Peyer's patch (tissue), 4 donors: ENCODE data around the gene SIRT5. TPM values are rescaled to one million over a fixed set of nuclear protein-coding genes. Genes with fewer than 3 reads are reported as not detected.

Source experiments
- DNase-seq, 3 donors: peaks; one replicate each; pipeline ENCODE4 v3.0.0-alpha.2; 2017 to 2019
- H3K27ac ChIP-seq, 4 donors: fragments of 200-600 bp; sonication (generic); one replicate each; pipeline ENCODE4 v1.5.1; 2016 to 2019
- H3K27me3 ChIP-seq, 2 donors: fragments of 200-600 bp; sonication (generic); one replicate each; pipeline ENCODE4 v1.5.1; 2019
- H3K36me3 ChIP-seq, 3 donors: fragments of 200-600 bp; sonication (generic); one replicate each; pipeline ENCODE4 v1.5.1; 2016 to 2019
- H3K4me1 ChIP-seq, 4 donors: fragments of 200-600 bp; sonication (generic); one replicate each; pipeline ENCODE4 v1.5.1; 2016 to 2019
- H3K4me3 ChIP-seq, 4 donors: fragments of 200-600 bp; sonication (generic); 1 replicate in 3 of 4; 2 replicates in 1 of 4; pipeline ENCODE4 v1.5.1; 2016 to 2019; ENCODE audit warnings: mild to moderate bottlenecking in 1 of 4
- H3K9me3 ChIP-seq, 4 donors: fragments of 200-600 bp; sonication (generic); one replicate each; pipeline ENCODE4 v1.5.1; 2016 to 2019; ENCODE audit warnings: mild to moderate bottlenecking in 1 of 4
- POLR2A ChIP-seq, 2 donors: fragments of 450-650 bp; IDR thresholded peaks; one replicate each; pipeline ENCODE4 v1.5.1; 2017; ENCODE audit warnings: antibody characterized with exemption in 2 of 2, mild to moderate bottlenecking in 2 of 2, moderate library complexity in 2 of 2
- total RNA-seq, 4 donors: library from RNA; depleted of rRNA; stranded (reverse); fragments of >200 nt; gene quantifications; one replicate each; pipeline ENCODE4 v1.1.0, GENCODE V29; 2016
- TF ChIP-seq, protein P1 (sequence below), 6 experiments: fragments of 450-650 bp in 4 of 6; fragments of 200-600 bp in 2 of 6; sonication (generic) in 1 of 6; IDR thresholded peaks; one replicate each; pipeline ENCODE4 v1.5.1; 2017 to 2019; ENCODE audit warnings: antibody characterized with exemption in 6 of 6, mild to moderate bottlenecking in 3 of 6, moderate library complexity in 1 of 6

Gene SIRT5
- total RNA-seq, 4 donors from 2014 or later: 6.8 to 22.1 (median 18.1) TPM

- no peak overlapping the region for H3K4me3 ChIP-seq
- no peak for DNase-seq
- no peaks in the 10 kb centered on the region for H3K27me3 ChIP-seq
- peaks cover 0 to 6% (median 0%) of the 10 kb centered on the region in 3 donors for H3K36me3 ChIP-seq
- H3K27ac ChIP-seq: no peak overlapping the region
- H3K9me3 ChIP-seq: no peaks in the 10 kb centered on the region
- TF ChIP-seq, protein P1, sequence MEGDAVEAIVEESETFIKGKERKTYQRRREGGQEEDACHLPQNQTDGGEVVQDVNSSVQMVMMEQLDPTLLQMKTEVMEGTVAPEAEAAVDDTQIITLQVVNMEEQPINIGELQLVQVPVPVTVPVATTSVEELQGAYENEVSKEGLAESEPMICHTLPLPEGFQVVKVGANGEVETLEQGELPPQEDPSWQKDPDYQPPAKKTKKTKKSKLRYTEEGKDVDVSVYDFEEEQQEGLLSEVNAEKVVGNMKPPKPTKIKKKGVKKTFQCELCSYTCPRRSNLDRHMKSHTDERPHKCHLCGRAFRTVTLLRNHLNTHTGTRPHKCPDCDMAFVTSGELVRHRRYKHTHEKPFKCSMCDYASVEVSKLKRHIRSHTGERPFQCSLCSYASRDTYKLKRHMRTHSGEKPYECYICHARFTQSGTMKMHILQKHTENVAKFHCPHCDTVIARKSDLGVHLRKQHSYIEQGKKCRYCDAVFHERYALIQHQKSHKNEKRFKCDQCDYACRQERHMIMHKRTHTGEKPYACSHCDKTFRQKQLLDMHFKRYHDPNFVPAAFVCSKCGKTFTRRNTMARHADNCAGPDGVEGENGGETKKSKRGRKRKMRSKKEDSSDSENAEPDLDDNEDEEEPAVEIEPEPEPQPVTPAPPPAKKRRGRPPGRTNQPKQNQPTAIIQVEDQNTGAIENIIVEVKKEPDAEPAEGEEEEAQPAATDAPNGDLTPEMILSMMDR (IDR thresholded peaks at IDR 0.05): no peak
- no peak for TF ChIP-seq POLR2A (IDR thresholded peaks at IDR 0.05)
- no peaks in the 10 kb centered on the region for H3K4me1 ChIP-seq
These were observed 78.9 kb downstream of the SIRT5 start for GRCh38 chr6:13653296-13653695.

GRCh38 chr6:13654496-13654895 lies 80.1 kb downstream of the SIRT5 start:
- Histone ChIP-seq H3K4me3 (no peak overlapping the region), H3K27me3 (no peaks in the 10 kb centered on the region), H3K36me3 (peaks cover 0 to 6% (median 0%) of the 10 kb centered on the region in 3 donors), H3K4me1 (no peaks in the 10 kb centered on the region), H3K9me3 (no peaks in the 10 kb centered on the region), H3K27ac (no peak overlapping the region)
- no peak for DNase-seq
- no peak for TF ChIP-seq POLR2A (IDR thresholded peaks at IDR 0.05)
- TF ChIP-seq, protein P1 (IDR thresholded peaks at IDR 0.05): no peak

DNA sequence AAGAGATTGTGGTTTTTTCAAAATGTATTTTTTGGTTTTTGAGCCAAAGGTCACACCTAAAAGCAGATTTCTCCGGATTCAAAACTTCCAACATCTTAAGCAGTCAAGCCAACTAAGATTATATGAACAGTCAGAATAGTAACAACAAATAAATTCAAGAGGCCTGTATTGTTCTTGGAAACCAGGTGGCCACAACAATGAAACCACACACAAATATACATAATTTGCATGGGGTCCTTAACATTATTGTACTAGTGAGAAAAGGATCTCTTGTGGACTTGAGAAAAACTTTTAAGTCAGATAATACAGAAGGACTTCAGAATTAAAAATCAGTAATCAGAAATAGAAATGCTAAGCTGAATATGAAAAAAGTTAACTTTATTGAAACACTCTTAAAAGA lies 81.3 kb downstream of the SIRT5 start:
- no peak overlapping the region for H3K4me3 ChIP-seq
- H3K27ac ChIP-seq: no peak overlapping the region
- H3K27me3 ChIP-seq: no peaks in the 10 kb centered on the region
- peaks cover 0 to 1% (median 0%) of the 10 kb centered on the region in 3 donors for H3K36me3 ChIP-seq
- DNase-seq: no peak
- H3K4me1 ChIP-seq: no peaks in the 10 kb centered on the region
- no peak for TF ChIP-seq POLR2A (IDR thresholded peaks at IDR 0.05)
- TF ChIP-seq, protein P1 (IDR thresholded peaks at IDR 0.05): no peak
- H3K9me3 ChIP-seq: no peaks in the 10 kb centered on the region

GRCh38 chr6:13660273-13660672 lies 85.9 kb downstream of the SIRT5 start:
- no peaks in the 10 kb centered on the region for H3K4me1 ChIP-seq
- H3K27ac ChIP-seq: no peak overlapping the region
- no peak overlapping the region for H3K4me3 ChIP-seq
- DNase-seq: no peak
- no peaks in the 10 kb centered on the region for H3K9me3 ChIP-seq
- TF ChIP-seq, protein P1 (IDR thresholded peaks at IDR 0.05): no peak
- no peak for TF ChIP-seq POLR2A (IDR thresholded peaks at IDR 0.05)
- H3K27me3 ChIP-seq: no peaks in the 10 kb centered on the region
- H3K36me3 ChIP-seq: no peaks in the 10 kb centered on the region

- H3K4me1 ChIP-seq: no peaks in the 10 kb centered on the region
- no peaks in the 10 kb centered on the region for H3K27me3 ChIP-seq
- H3K9me3 ChIP-seq: no peaks in the 10 kb centered on the region
- no peak for DNase-seq
- no peak overlapping the region for H3K4me3 ChIP-seq
- H3K27ac ChIP-seq: no peak overlapping the region
- no peaks in the 10 kb centered on the region for H3K36me3 ChIP-seq
- TF ChIP-seq, protein P1 (IDR thresholded peaks at IDR 0.05): no peak
- TF ChIP-seq POLR2A (IDR thresholded peaks at IDR 0.05): no peak
These were observed 86.5 kb downstream of the SIRT5 start for GRCh38 chr6:13660893-13661292.

GRCh38 chr6:13661647-13662046 lies 87.2 kb downstream of the SIRT5 start:
- Histone ChIP-seq H3K4me3 (no peak overlapping the region), H3K27ac (no peak overlapping the region), H3K9me3 (no peaks in the 10 kb centered on the region), H3K4me1 (no peaks in the 10 kb centered on the region), H3K27me3 (no peaks in the 10 kb centered on the region), H3K36me3 (no peaks in the 10 kb centered on the region)
- DNase-seq: no peak
- TF ChIP-seq, protein P1 (IDR thresholded peaks at IDR 0.05): no peak
- TF ChIP-seq POLR2A (IDR thresholded peaks at IDR 0.05): no peak
